ENCODE results near the gene ARHGEF6.
"Not testable (repeated sequence)": the region's sequence is repeated elsewhere in the genome, so short reads cannot be mapped to it uniquely, and the experiment has no call there.

The ARHGEF6 gene

GRCh38 chrX:136780763-136781162 is at the start of gene ARHGEF6:
Gene ARHGEF6 (minus strand): TSS chrX:136780932. CDS start chrX:136780882, 50 bp downstream.
- no peak for DNase-seq

DNA sequence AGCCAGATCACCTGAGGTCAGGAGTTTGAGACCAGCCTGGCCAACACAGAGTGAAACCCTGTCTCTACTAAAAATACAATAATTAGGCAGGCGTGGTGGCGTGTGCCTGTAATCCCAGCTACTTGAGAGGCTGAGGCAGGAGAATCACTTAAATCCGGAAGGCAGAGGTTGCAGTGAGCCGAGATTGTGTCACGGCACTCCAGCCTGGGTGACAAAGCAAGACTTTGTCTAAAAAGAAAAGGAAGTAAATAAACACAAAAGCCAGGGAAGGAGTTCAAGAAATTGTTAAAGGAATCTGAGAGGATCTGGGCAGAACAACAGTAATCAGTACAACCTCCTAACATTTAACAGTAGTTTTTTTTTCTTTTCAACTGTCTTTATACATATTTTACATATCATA is 48.7 kb upstream of the ARHGEF6 start:
- DNase-seq, result no peak

DNA sequence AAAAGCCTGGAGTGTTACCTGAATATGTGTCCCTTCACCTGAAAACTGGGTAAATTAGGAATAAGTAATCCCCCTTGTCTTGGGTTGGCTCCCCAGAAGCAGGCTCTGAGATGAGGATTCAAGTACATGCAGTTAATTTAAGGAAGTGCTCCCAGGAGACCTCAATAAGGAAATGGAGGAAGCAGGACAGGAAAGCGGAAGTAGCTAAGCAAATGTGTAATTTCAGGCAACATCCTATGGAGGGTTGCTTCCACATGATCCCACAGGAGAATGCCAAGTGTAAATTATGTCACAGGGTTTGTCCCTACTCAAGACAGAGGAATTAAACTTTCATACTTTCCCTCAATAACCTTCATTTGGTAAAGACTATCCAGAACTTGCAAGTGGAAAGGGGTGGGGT is 48.1 kb upstream of the ARHGEF6 start:
- DNase-seq, result no peak

DNA sequence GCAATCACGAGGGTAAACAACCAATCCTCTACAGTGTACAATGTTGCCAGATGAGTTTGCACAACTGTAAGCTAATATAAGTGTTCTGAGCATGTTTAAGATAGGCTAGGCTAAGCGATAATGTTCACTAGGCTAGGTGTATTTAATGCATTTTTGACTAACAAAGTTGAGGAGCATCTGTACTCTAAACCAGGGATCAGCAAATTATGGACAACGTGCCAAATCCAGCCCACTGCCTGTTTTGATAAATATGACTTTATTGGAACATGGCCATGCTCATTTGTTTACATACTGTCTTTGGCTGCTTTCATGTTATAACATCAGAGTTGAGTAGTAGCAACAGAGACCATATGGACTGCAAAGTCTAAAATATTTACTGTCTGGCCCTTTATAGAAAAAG is 46.3 kb upstream of the ARHGEF6 start:
- no peak for DNase-seq

GRCh38 chrX:136825771-136826170 is 45.0 kb upstream of the ARHGEF6 start:
- no peak for DNase-seq

DNA sequence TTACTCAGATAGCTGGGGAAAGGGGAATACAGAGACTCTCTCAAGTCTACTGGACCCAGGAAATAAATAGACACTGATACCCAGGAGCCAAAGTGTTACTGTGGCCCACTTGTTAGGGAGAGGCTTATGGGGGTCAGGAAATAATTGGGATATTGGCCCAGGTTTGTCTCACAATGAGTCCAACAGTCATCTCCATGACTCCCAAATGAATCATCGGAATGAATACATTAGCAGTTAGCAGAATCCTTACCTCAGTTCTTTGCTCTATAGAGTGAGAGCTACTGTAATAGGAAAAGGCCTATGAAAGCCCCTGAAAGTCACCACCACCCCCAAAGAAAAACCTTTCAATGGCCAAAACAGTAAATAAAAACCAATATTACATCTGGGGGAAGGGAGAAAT is 42.4 kb upstream of the ARHGEF6 start:
- DNase-seq, result no peak

DNA sequence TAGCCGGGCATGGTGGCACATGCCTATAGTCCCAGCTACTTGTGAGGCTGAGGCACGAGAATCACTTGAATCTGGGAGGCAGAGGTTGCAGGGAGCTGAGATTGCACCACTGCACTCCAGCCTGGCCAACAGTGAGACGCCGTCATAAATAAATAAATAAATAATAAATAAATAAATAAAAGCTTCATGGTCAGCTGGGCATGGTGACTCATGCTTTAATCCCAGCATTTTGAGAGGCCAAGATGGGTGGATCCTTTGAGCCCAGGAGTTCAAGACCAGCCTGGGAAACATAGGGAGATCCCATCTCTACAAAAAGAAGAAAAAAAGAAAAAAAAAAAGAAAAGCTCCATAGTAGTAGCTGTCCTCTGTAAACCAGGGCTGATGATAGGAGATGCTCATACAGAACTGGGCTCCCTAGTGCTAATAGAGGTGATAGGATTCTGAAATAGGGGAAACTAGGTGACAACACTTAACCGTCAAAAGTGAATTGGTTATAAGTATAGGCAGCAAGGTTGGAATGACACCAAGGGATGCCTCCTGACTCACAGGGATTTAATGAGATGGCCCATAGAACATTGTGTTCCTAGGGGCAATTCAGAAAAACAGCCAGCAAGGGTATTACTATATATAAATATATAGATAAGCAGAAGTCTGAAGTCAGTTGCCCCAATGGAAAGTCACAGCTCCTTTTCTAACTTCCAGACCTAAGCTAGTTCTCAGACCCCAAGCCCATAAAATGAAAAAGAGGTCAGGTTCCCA is 41.8 kb upstream of the ARHGEF6 start:
- no peak for DNase-seq

DNA sequence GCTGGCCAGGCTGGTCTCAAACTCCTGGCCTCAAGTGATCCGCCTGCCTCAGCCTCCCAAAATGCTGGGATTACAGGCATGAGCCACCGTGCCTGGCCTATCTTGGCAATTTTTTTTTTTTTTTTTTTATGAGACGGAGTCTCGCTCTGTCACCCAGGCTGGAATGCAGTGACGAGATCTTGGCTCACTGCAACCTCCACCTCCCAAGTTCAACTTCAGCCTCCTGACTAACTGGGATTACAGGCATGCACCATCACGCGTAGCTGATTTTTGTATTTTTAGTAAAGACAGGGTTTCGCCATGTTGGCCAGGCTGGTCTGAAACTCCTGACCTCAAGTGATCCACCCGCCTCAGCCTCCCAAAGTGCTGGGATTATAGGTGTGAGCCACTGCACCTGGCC is 39.0 kb upstream of the ARHGEF6 start:
- not testable (repeated sequence) for DNase-seq

DNA sequence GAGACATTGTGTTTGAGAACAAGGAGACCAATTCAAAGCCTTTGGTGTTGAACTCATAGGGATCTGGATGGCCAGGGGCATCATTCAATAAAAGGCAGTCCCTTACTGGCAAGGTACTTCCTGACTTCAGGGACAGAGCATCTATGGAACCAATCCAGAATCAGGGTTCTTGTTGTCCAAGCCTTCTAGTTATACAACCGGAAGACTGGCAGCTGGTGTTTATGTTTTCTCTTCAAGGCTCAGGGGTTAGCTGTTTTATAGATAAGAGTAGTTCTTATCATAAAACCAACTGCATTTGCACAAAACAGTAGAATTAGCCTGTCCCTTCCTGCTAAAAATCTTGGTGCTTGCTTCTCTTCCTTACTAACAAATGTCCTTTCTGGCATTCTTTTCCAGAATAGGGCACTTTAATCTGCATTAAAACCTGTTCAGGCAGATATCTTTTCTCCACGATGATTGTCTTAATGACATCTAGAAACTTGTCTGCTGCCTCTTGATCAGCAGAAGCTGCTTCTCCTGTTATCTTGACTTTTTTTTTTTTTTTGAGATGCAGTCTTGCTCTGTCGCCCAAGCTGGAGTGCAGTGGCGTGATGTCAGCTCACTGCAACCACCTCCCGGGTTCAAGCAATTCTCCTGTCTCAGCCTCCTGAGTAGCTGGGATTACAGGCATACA is 38.4 kb upstream of the ARHGEF6 start:
- DNase-seq, result no peak

- DNase-seq, result no peak
These were observed 36.2 kb upstream of the ARHGEF6 start for GRCh38 chrX:136816975-136817374.

- DNase-seq, result no peak
These were observed 34.4 kb upstream of the ARHGEF6 start for GRCh38 chrX:136814847-136815750.

DNA sequence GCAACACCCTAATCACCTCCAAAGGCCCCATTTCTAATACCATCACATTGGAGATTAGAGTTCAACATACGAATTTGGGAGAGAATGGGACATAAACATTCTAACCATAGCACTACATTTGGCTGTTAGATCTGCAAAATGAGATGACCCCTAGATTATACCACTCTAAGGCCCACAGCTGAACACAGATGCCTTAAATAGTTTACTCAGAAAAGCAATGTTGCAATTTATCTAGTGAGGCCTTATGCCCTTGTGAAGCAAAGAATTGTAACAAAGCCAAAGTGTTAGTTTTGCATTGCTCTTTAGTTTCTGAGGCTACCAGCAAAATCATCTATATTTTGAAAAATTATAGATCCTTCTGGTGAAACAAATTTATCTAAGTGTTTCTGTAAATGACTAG is 31.6 kb upstream of the ARHGEF6 start:
- no peak for DNase-seq

GRCh38 chrX:136810493-136810892 is 29.8 kb upstream of the ARHGEF6 start:
- DNase-seq, result no peak

DNA sequence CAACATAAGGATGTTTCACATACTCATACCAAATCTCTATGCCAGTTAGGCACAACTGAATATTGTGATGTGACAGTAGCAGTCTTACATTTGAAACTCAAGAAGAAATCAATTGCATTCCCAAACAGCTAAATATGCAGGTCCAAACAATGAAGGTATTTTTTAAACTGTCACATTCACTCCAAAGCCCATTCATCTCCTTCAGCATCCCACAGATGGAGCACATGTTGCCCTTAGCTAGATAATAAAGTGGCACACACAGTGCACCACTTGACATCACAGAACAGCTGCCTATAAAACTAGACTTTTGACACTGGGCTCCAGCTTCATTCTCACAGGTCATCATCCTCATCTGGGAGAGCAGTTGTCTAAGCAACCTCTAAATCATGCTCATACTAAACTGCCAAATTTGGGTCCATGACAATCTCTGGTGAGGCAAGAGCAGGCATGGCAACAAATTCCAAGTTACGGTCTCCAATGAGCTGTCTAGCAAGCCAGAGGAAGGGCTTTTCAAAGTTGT is 26.2 kb upstream of the ARHGEF6 start:
- no peak for DNase-seq

- no peak for DNase-seq
These were observed 21.8 kb upstream of the ARHGEF6 start for GRCh38 chrX:136802515-136802914.

GRCh38 chrX:136797787-136798186 is 17.1 kb upstream of the ARHGEF6 start:
- no peak for DNase-seq

GRCh38 chrX:136795132-136795531 is 14.4 kb upstream of the ARHGEF6 start:
- DNase-seq, result not testable (repeated sequence)

- not testable (repeated sequence) for DNase-seq
These were observed 13.9 kb upstream of the ARHGEF6 start for GRCh38 chrX:136794660-136795059.

GRCh38 chrX:136794080-136794479 is 13.3 kb upstream of the ARHGEF6 start:
- DNase-seq, result peak; percentile 2 to 4

DNA sequence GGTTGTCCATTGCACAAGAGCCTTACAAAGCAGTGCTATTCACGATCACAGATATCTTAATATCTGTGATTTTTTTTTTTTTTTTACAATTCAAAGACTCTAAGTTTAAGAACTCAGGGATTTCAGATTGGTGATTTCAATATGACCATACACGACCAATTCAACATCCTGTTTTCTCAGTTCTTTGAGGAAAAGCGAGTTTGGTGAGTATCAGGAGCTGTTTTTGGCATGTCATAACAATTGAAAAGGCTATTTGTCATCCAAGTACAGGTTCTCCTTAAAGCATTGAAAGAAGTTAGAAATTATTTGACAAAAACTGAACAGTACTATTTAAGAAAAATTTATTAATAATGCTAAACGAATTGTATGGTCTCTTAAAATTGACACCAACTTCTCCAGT is 9.1 kb upstream of the ARHGEF6 start:
- DNase-seq, result no peak

GRCh38 chrX:136784231-136784630 is 3.5 kb upstream of the ARHGEF6 start:
- DNase-seq, result no peak

DNA sequence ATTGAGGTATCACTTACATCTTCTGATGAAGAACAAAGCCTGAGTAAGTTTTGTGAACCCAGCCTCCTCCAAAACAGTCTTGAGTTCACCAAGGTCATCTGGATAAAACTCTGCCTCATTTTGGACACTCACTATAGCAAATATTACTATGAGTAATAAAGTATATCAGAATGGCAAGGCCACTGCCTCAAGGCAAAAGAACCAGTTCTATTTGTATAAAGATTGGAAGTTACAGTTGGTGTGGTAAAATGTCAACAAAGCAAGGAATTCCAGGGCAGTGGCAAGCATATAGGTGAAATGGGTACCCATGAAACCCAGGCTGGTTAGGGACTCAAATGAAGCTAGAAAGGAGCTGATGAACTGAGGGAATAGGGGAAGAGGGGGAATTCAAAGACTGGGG is 2.4 kb upstream of the ARHGEF6 start:
- DNase-seq, result no peak

DNA sequence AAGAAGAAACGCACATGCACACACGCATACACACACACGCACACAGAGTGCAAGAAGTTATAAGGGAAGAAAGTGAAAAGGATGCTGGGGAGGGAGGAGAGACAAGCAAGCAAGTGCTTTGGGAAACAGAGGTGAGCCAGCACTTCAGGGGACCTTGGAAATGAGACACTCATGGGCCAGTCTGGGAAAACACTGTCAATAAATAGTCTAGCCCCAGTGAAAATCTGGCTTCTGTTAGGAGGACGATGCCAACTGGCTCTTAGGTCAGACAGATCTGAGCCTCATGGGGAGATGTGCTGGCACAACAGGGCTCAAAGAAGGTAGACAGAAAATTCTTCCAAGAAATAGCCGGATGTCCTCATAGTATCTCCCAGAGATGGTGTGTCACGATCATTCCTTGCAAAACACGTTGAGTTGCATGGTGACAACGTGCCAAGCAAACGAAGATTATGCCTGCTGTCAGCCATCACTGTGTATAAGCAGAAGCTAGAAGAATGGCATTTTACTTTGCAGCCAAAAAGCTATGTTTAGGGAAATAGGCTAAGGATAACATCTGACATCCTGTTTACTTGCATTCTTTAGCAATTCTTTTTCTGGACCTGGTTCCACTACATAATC is 557 bp upstream of the ARHGEF6 start:
- DNase-seq, result no peak

All from NCI-H1930 (cell line).